ENCODE data around the gene VTI1B. TPM values are rescaled to one million over a fixed set of nuclear protein-coding genes. Genes with fewer than 3 reads are reported as not detected.
A peak's percentile ranks its signal among the peaks of the same experiment; 100 is the strongest.

Gene VTI1B
- total RNA-seq, 5 donors from 2014 or later (not counting 1 experiment from before 2014, with no cell fraction given): 41.6 to 66.9 (median 54.7) TPM

DNA sequence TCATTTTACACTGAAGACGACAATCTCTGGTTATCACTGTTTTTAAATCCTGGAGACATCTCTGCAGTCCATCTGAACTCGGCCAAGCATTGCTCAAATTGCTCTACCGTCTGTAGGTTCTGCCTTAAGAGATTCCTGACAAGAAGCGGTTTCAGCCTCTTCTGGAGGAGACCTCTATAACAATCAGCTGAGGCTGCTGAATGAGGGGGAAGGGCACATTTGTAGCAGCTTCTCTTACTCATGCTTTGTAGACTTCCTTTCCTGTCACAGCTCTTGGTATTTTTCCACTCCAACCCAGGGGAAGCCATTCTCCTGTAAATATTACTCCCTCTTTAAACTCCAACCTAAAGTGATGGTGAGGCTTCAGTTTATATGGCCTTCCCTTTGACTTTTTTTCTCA, 51.8 kb downstream of the VTI1B start:
- Mint-ChIP-seq H3K4me3 (peak overlapping the region in 1 of 3 donors; percentile 17), H3K9me3 (no peaks in the 10 kb centered on the region), H3K27me3 (peaks cover 0 to 2% of the 10 kb centered on the region in 2 donors), H3K27ac (peak overlapping the region; percentile 52 to 71), H3K4me1 (peaks cover 35 to 38% (median 36%) of the 10 kb centered on the region in 3 donors), H3K36me3 (peaks cover 3% of the 10 kb centered on the region)
- Histone ChIP-seq H3K36me3 (ENCODE audit: control insufficient read depth in 2 of 2, extremely low read depth in 1 of 2, insufficient read depth in 1 of 2, low read length in 1 of 2) (no peaks in the 10 kb centered on the region), H3K4me3 (ENCODE audit: control insufficient read depth in 1 of 2, extremely low read depth in 1 of 2, low read length in 1 of 2) (no peak overlapping the region), H3K27me3 (replicated peaks in 1 of 2; ENCODE audit: control insufficient read depth in 2 of 2, extremely low read depth in 1 of 2, insufficient read depth in 2 of 2, low read length in 1 of 2) (peaks cover 2 to 11% of the 10 kb centered on the region in 2 experiments), H3K27ac (ENCODE audit: low read length) (no peak overlapping the region), H3K4me1 (ENCODE audit: control insufficient read depth in 1 of 2, extremely low read depth in 1 of 2, insufficient read depth in 2 of 2, low read length in 2 of 2) (peaks cover 19 to 27% of the 10 kb centered on the region in 2 experiments), H3K9me3 (no peaks in the 10 kb centered on the region)
- ChIA-PET POLR2A (interaction anchor here in 1 of 2 donors (0.9 kb wide), 1 partner anchor 23 kb away, joined by 3 read pairs; the partner anchor contains the start of gene PIGH), CTCF (interaction anchor here in 1 of 2 donors (1.2 kb wide), 1 partner anchor 22 kb away, joined by 3 read pairs; the partner anchor contains the start of gene PIGH)
- ATAC-seq (replicated peaks in 1 of 4): no peak
- WGBS (ENCODE audit: insufficient coverage): 44% methylated on average over 3 of the region's 4 CpGs
- no peak for DNase-seq

DNA sequence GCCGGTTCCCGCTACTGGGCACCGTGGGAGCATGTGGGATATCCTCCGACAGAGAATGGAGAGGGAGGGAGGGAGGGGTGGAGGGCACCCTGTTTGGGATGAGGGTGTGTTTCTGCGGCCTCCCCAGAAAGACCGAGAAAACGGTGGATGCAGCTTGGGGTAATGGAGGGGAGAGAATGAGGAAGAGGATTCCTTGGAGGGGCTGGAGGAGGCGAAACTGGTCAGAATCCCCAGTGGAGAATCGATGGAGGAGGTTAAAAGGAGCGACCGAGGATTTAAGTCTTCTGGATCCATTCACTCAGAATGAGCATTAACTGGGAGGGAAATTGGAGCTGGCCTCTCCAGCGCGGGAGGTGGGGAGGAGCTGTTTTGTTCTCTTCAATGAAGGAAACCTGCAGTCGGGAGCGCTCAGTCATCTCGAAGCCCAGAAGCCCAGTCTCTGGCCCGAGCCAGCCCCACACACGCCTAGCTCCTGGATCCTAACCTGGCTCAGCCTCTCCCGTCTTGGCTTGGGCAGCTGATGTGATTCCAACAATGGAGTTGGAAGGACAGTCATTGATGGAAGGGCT, 54.1 kb downstream of the VTI1B start:
- DNase-seq (peak in 1 of 35 experiments; percentile 24), ATAC-seq (replicated peaks in 1 of 4) (no peak)
- Histone ChIP-seq H3K9me3 (no peaks in the 10 kb centered on the region), H3K36me3 (ENCODE audit: control insufficient read depth in 2 of 2, extremely low read depth in 1 of 2, insufficient read depth in 1 of 2, low read length in 1 of 2) (no peaks in the 10 kb centered on the region), H3K4me3 (ENCODE audit: control insufficient read depth in 1 of 2, extremely low read depth in 1 of 2, low read length in 1 of 2) (peak overlapping the region; percentile 79 to 92), H3K27ac (ENCODE audit: low read length) (no peak overlapping the region), H3K4me1 (ENCODE audit: control insufficient read depth in 1 of 2, extremely low read depth in 1 of 2, insufficient read depth in 2 of 2, low read length in 2 of 2) (peaks cover 19 to 27% of the 10 kb centered on the region in 2 experiments), H3K27me3 (replicated peaks in 1 of 2; ENCODE audit: control insufficient read depth in 2 of 2, extremely low read depth in 1 of 2, insufficient read depth in 2 of 2, low read length in 1 of 2) (peaks cover 2 to 11% of the 10 kb centered on the region in 2 experiments)
- H3K9me3 Mint-ChIP-seq: no peaks in the 10 kb centered on the region
- CTCF ChIA-PET: interaction anchor here (0.6 to 1.3 kb wide), 7 partner anchors 9 to 261 kb away, joined by 3 to 5 read pairs (median 3); partner anchors contain the start of genes ATP6V1D (in 1 of the 2) and PIGH (in 1 of the 2)
- H3K4me3 Mint-ChIP-seq: peak overlapping the region; percentile 83 to 89 (median 85)
- 11% methylated on average over 18 of the region's 19 CpGs for WGBS (ENCODE audit: insufficient coverage)
- H3K27me3 Mint-ChIP-seq: peaks cover 0 to 2% of the 10 kb centered on the region in 2 donors
- POLR2A ChIA-PET: interaction anchor here (1.0 to 1.7 kb wide), 2 partner anchors 9 to 21 kb away, joined by 3 to 8 read pairs; partner anchors contain the start of gene PIGH (in 1 of the 2)
- H3K27ac Mint-ChIP-seq: no peak overlapping the region
- peaks cover 3% of the 10 kb centered on the region for H3K36me3 Mint-ChIP-seq
- peaks cover 35 to 38% (median 36%) of the 10 kb centered on the region in 3 donors for H3K4me1 Mint-ChIP-seq

DNA sequence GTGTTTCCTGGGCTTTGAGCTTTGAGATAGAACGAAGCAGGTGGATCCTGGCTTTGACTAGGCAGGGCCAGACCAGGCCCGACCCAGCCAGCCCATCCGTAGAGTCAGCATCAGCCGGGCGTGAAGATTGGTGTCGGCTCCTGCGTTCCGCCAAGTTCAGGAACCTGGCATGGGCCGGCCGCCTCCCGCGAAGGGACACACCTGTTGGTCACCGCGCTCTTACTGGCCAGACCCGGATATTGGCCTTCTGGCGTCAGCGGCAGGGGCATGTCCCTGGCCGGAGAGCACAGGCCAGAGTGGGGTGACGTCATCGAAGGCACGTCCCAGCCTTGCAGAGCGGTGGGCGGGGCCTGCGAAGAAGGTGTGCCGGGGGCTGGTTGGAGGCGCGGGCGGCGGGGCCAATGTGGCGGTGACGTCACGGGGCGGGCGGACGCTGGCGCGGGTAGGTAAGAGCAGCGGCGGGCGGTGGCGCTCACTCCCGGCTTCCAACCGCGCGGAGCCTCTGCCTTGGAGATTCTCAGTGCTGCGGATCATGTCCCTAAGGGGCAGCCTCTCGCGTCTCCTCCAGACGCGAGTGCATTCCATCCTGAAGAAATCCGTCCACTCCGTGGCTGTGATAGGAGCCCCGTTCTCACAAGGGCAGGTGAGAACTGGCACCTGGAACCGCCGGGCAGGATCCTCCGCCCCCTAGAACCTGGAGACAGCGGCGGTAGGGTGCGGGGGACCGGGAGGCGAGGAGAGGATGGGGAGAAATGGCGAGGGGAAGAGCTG, 54.8 kb downstream of the VTI1B start, which contains the start of gene ARG2:
Gene ARG2 (plus strand): TSS at position 475 of the 771 bp plus-strand sequence. CDS start 58 bp downstream, at position 533.
- ChIA-PET POLR2A (interaction anchor here (0.5 to 1.7 kb wide), 8 partner anchors 8 to 1450 kb away, joined by 3 to 9 read pairs (median 3); partner anchors contain the start of gene PIGH (in 2 of the 2)), CTCF (interaction anchor here (0.5 to 2.2 kb wide), 23 partner anchors 7 to 260 kb away, joined by 3 to 44 read pairs (median 4); partner anchors contain the start of genes PIGH (in 2 of the 2), ATP6V1D (in 1 of the 2), EIF2S1 (in 1 of the 2) and RDH11 (in 1 of the 2))
- H3K4me3 Mint-ChIP-seq: peak within 1 kb of the TSS; percentile 83 to 89 (median 85)
- Histone ChIP-seq H3K27me3 (replicated peaks in 1 of 2; ENCODE audit: control insufficient read depth in 2 of 2, extremely low read depth in 1 of 2, insufficient read depth in 2 of 2, low read length in 1 of 2) (peaks cover 2 to 11% of the 10 kb centered on the region in 2 experiments), H3K9me3 (no peaks in the 10 kb centered on the region), H3K4me3 (ENCODE audit: control insufficient read depth in 1 of 2, extremely low read depth in 1 of 2, low read length in 1 of 2) (peak within 1 kb of the TSS; percentile 79 to 92), H3K4me1 (ENCODE audit: control insufficient read depth in 1 of 2, extremely low read depth in 1 of 2, insufficient read depth in 2 of 2, low read length in 2 of 2) (peaks cover 19 to 27% of the 10 kb centered on the region in 2 experiments), H3K36me3 (ENCODE audit: control insufficient read depth in 2 of 2, extremely low read depth in 1 of 2, insufficient read depth in 1 of 2, low read length in 1 of 2) (no peaks in the 10 kb centered on the region), H3K27ac (ENCODE audit: low read length) (peak within 1 kb of the TSS; percentile 92)
- H3K27me3 Mint-ChIP-seq: peaks cover 0 to 2% of the 10 kb centered on the region in 2 donors
- peak; percentile 88 to 99 (median 96) for DNase-seq
- H3K4me1 Mint-ChIP-seq: peaks cover 35 to 38% (median 36%) of the 10 kb centered on the region in 3 donors
- peaks cover 3% of the 10 kb centered on the region for H3K36me3 Mint-ChIP-seq
- under 1% methylated on average over 60 of the region's 62 CpGs for WGBS (ENCODE audit: insufficient coverage)
- H3K9me3 Mint-ChIP-seq: no peaks in the 10 kb centered on the region
- H3K27ac Mint-ChIP-seq: peak within 1 kb of the TSS; percentile 80 to 87
- peak; percentile 91 to 98 (median 98) for ATAC-seq (replicated peaks in 1 of 4)

DNA sequence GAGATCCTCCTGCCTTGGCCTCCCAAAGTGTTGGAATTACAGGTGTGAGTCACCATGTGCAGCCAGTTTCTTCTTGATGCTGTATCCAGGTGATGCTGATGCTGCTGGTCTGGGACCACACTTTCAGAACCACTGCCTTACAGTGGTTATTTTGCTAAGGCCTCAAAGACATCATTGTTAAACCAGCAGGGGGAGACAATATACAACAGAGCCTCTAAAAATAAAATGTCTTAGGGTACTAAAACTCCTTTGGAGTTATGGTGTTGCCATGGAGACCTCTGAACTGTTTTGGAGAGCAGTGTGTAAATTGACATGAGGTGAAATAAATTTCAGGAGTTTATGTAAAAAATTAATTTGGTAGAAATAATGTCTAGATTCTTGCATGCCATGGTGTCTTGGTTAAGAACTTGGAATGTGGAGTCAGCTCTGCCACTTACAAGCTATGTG, 55.8 kb downstream of the VTI1B start:
- H3K4me3 Mint-ChIP-seq: peak overlapping the region; percentile 83 to 89 (median 85)
- H3K4me3 ChIP-seq (ENCODE audit: control insufficient read depth in 1 of 2, extremely low read depth in 1 of 2, low read length in 1 of 2): no peak overlapping the region
- ATAC-seq (replicated peaks in 1 of 4): peak; percentile 11 to 48 (median 22)

DNA sequence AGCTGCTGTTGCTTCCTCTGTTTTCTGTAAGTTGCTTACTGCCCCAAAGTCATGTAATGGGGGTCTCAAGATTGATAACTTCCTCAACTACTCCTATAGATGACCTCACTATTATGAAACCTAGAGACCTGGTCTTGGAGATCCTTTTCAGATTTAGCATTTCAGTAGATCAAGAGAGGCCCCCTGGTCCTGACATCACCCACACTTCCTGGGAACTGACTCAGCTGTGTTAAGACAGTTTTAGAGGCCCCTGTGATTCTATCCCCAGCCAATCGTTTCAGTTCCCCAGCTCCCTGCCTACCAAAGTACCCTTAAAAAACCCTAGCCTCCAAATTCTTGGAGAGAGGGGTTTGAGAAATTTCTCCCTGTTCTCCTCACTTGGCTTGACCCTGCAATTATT, 63.9 kb downstream of the VTI1B start:
- H3K27ac Mint-ChIP-seq: no peak overlapping the region
- no peak overlapping the region for H3K4me3 ChIP-seq (ENCODE audit: control insufficient read depth in 1 of 2, extremely low read depth in 1 of 2, low read length in 1 of 2)
- CTCF ChIA-PET: interaction anchor here in 1 of 2 donors (1.2 kb wide), 1 partner anchor 9 kb away, joined by 5 read pairs; the partner anchor contains the start of gene ARG2
- no peak for ATAC-seq (replicated peaks in 1 of 4)
- H3K27ac ChIP-seq (ENCODE audit: low read length): no peak overlapping the region
- no peaks in the 10 kb centered on the region for H3K9me3 Mint-ChIP-seq
- POLR2A ChIA-PET: no interaction called here
- no peaks in the 10 kb centered on the region for H3K4me1 ChIP-seq (ENCODE audit: control insufficient read depth in 1 of 2, extremely low read depth in 1 of 2, insufficient read depth in 2 of 2, low read length in 2 of 2)
- no CpG with 5 or more reads among the region's 1 CpG for WGBS (ENCODE audit: insufficient coverage)
- H3K36me3 Mint-ChIP-seq: no peaks in the 10 kb centered on the region
- no peaks in the 10 kb centered on the region for H3K36me3 ChIP-seq (ENCODE audit: control insufficient read depth in 2 of 2, extremely low read depth in 1 of 2, insufficient read depth in 1 of 2, low read length in 1 of 2)
- H3K27me3 Mint-ChIP-seq: peaks cover 3 to 13% of the 10 kb centered on the region in 2 donors
- H3K4me1 Mint-ChIP-seq: no peaks in the 10 kb centered on the region
- DNase-seq: no peak
- no peak overlapping the region for H3K4me3 Mint-ChIP-seq
- peaks cover 0 to 8% of the 10 kb centered on the region in 2 experiments for H3K27me3 ChIP-seq (replicated peaks in 1 of 2; ENCODE audit: control insufficient read depth in 2 of 2, extremely low read depth in 1 of 2, insufficient read depth in 2 of 2, low read length in 1 of 2)
- no peaks in the 10 kb centered on the region for H3K9me3 ChIP-seq

More for the DNA sequence above, 55.8 kb downstream of the VTI1B start:
- Histone ChIP-seq H3K4me1 (ENCODE audit: control insufficient read depth in 1 of 2, extremely low read depth in 1 of 2, insufficient read depth in 2 of 2, low read length in 2 of 2) (peaks cover 18 to 27% of the 10 kb centered on the region in 2 experiments), H3K27ac (ENCODE audit: low read length) (peak overlapping the region; percentile 92), H3K9me3 (no peaks in the 10 kb centered on the region), H3K36me3 (ENCODE audit: control insufficient read depth in 2 of 2, extremely low read depth in 1 of 2, insufficient read depth in 1 of 2, low read length in 1 of 2) (no peaks in the 10 kb centered on the region), H3K27me3 (replicated peaks in 1 of 2; ENCODE audit: control insufficient read depth in 2 of 2, extremely low read depth in 1 of 2, insufficient read depth in 2 of 2, low read length in 1 of 2) (peaks cover 2 to 11% of the 10 kb centered on the region in 2 experiments)
- Mint-ChIP-seq H3K27me3 (no peaks in the 10 kb centered on the region), H3K27ac (peak overlapping the region; percentile 78 to 87), H3K36me3 (no peaks in the 10 kb centered on the region), H3K4me1 (peaks cover 35 to 38% (median 36%) of the 10 kb centered on the region in 3 donors), H3K9me3 (no peaks in the 10 kb centered on the region)
- DNase-seq: peak in 25 of 35 experiments; percentile 1 to 83 (median 20)
- POLR2A ChIA-PET: interaction anchor here (0.6 to 1.4 kb wide), 6 partner anchors 19 to 1449 kb away, joined by 3 to 9 read pairs (median 4); partner anchors contain the start of gene PIGH (in 2 of the 2)
- CTCF ChIA-PET: interaction anchor here (0.6 to 2.2 kb wide), 21 partner anchors 8 to 259 kb away, joined by 3 to 44 read pairs (median 4); partner anchors contain the start of genes PIGH (in 2 of the 2), ATP6V1D (in 1 of the 2), EIF2S1 (in 1 of the 2) and RDH11 (in 1 of the 2)

Data from T-cell (primary cell).